Activated T-cell treated with anti-CD3 and anti-CD28 coated beads, Interleukin-2, amount 50 U/mL, for 48 hours (primary cell): Measurements from ENCODE around the gene RCE1.
A peak's percentile ranks its signal among the peaks of the same experiment; 100 is the strongest.

ENCODE experiments used
- DNase-seq, 2 experiments: peaks; one replicate each; pipeline ENCODE4 v3.0.0-alpha.2; 2020

RCE1 gene

DNA sequence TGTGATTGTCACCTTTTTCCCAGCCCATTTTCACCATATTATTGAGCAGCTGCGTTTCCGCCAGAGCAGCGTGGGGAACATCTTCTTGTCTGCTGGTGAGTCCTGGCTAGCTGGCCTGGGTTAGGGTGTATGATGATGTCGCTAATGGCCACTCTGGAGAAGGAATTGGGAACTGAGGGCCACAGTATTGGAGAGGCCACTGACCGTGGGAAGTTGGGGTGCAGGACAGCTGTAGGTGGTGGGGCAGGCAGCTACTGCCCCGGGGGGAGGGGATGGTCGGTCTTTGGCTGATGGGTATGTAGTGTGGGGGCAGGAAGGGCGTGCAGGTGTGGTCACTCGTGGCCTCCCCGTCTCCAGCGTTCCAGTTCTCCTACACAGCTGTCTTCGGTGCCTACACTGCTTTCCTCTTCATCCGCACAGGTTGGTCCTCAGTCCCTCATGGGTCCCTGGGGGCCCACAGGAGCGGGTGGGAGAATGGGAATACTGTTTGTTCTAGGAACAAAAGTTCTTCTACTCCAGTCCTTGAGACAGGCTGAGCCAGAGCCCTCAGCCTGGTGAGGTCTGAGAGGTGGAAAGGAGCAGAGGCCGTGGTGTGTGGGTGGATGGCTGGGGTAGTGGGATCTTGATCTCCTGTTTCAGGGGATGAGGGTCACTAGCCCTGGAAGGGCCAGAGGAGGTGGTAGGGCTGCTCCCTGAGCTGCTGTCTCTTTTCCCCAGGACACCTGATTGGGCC lies 2.1 kb downstream of the RCE1 start:
- DNase-seq = peak in 1 of 2 experiments; percentile 10

DNA sequence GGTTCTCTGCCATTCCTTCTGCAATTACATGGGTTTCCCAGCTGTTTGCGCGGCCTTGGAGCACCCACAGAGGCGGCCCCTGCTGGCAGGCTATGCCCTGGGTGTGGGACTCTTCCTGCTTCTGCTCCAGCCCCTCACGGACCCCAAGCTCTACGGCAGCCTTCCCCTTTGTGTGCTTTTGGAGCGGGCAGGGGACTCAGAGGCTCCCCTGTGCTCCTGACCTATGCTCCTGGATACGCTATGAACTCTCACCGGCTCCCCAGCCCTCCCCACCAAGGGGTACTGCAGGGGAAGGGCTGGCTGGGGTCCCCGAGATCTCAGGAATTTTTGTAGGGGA lies 2.6 kb downstream of the RCE1 start:
- peak in 1 of 2 experiments; percentile 12 for DNase-seq

DNA sequence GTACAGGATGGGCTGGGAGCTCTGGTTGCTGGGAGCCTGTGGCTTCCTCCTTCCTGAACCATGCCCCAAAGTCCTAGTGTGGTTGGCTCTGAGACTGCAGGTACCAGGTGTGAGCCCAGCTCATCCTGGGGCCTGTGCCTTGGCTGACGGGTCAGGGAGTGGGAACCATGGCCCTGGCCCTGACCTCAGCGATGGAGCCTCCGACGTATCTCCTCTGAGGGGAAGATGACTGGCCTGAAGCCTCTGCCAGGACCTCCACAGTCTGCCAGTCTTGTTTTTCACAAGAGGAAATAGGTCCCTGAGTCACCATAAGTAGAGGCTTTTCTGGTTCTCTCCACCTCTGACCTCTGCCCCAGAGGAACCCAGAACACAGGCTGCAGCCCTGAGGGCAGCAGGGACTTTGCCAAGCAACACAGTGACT lies 3.4 kb downstream of the RCE1 start:
- peak in 1 of 2 experiments; percentile 10 for DNase-seq

DNA sequence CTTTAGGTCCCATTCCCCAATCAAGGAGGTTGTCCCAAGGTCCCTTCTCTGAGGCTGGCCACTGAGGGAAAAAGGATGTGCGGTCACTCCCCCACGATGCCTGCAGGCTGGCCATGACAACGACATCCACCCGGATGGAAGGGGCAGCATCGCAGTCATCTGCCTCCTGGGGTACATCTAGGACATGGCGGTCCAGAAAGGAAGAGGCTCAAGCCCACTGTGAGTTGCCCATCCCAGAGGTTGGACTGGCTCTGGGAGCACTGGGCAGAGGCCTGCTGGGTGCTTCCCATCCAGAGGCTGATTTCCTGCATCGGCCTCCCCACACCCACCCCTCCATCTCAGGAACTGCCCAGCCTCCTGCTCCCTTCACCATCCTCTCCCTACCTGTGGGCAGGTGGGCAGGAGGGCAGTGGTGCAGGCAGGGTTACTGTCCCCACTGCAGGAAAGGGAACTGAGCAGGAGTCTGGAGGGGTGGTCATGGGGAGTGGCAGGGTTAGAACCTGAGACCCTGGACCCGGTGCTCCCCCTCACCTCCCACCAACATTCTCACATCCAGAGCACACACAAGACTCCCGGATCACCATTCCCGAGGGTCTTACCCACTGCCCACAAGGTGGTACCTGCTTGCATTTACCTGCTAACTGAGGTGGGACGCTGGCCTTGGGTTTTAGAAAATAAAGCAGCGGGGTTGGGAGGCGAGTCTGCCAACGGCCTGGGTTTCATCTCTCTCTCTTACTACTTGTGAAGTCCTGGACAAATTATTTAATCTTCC lies 4.4 kb downstream of the RCE1 start:
- no peak for DNase-seq

DNA sequence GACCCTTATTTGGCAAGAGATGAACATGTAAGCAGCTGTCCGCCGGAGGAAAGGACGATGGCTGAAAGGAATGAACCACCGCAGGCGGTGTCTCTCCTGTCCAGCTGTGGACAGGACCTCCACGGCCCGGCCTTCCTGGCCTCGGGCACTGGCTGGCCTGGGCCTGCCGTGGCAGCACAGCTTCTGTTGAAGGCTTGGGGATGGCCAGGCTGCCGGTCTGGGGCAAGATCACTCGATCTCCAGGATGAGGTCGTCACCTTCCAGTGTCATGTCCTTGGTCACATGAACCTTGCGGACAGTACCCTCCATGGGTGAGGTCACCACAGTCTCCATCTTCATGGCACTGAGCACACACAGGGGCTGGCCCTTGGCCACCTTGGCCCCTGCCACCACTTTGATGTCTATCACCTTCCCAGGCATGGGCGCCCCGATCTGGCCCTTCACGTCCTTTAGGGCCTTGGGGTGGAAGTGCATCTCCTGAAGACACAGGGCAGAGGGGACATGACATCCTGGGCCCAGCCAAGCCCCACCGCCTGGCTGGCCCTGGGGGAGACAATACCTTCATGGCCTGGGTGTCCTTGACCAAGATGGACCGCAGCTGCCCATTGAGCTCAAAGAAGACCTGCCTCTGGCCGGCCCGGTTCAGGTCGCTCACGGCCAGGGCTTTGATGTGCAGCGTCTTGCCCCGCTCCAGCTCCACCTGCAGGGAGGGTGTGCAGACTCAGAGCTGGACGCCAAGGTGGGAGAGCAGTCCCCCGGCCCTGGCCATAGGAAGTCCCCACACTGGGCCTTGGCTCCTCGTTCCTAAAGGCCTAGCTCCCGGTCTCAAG lies 5.6 kb downstream of the RCE1 start:
- no peak for DNase-seq

DNA sequence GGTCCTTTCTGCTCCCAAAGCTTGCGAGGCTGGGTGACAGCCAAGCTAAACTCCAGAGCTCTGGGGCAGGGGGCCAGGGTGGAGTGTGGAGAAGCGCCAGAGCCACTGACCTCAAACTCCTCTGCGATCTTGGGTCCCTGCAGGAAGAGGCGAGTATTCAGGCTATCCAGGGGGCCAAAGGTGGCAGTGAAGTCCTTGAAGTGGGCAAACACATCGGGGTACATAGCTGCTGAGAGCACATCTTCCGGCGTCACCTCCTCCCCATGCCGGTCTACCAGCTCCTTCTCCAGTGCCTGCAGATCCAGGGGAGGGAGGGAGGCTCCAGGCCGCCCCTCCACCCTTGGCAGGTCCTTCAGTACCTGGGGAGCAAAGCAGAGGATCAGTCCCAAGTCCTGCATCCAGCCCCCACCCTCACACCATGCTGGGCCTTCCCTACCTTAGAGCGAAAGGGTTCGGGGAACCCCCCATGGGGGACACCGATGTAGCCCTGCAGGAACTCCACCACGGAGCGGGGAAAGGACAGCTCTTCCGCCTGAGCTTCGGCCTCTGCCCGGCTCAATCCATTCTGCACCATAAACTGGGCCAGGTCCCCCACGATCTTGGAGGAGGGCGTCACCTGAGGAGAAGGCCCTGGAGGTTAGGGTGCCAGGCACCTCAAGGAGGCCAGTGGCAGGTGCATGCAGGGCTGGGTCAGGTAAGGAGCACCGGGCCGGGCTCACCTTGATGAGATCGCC lies 6.4 kb downstream of the RCE1 start:
- no peak for DNase-seq

DNA sequence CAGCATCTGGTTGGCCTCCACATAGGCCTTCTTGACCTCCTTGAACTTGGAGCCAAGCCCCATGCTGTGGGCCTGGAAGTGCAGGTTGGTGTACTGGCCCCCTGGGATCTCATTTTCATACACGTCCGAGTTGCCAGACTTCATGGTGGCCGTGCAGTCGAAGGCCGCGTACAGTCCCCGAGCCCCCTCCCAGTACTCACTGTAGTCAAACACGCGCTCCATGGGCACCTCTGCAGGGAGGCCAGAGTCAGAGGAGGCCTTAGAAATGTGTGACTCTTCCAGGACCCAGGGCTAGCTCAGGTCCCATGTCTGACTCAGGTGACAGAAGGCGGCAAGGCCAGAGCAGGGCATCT lies 7.0 kb downstream of the RCE1 start:
- no peak for DNase-seq

DNA sequence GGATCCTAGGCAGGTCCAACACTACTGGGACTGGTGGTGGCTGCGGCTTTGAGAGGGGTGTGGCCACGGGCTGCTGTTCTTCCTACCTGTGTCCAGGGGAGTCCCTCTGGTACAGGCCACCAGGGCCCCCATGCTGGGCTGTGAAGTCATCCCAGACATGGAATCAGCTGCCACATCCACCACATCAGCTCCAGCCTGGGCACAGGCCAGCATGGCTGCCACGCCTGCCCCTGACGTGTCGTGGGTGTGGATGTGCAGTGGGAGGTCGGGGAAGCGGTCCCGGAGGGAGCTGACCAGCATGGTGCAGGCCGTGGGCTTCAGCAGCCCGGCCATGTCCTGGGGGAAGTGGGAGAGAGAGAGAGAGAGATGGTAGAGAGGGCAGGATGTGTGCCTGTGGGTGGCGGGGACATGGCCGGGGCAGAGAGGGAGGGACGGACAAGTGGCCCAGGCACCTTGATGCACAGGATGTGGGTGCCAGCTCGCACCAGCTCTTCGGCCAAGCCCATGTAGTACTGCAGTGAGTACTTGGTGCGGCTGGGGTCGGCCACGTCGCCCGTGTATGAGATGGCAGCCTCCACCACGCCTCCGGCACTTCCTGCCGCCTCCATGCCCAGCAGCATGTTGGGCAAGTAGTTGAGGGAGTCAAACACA lies 7.5 kb downstream of the RCE1 start:
- no peak for DNase-seq

DNA sequence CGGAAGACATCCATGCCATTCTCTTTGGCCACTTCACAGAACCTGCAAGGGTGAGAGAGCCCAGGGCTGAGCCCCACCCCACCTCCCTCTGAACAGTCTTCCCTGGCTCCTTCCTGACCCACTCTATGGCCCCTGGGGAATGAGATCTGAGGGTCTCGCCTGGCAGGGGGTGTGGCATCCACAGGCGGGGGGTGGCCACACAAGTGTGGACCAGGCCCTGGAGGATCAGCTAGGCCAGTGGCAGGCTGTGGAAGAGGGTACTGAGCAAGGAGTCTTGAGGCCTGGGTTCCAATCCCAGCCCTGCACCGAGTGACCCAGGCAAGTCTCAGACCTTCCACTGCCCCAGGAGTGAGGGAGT lies 8.0 kb downstream of the RCE1 start:
- DNase-seq = no peak

DNA sequence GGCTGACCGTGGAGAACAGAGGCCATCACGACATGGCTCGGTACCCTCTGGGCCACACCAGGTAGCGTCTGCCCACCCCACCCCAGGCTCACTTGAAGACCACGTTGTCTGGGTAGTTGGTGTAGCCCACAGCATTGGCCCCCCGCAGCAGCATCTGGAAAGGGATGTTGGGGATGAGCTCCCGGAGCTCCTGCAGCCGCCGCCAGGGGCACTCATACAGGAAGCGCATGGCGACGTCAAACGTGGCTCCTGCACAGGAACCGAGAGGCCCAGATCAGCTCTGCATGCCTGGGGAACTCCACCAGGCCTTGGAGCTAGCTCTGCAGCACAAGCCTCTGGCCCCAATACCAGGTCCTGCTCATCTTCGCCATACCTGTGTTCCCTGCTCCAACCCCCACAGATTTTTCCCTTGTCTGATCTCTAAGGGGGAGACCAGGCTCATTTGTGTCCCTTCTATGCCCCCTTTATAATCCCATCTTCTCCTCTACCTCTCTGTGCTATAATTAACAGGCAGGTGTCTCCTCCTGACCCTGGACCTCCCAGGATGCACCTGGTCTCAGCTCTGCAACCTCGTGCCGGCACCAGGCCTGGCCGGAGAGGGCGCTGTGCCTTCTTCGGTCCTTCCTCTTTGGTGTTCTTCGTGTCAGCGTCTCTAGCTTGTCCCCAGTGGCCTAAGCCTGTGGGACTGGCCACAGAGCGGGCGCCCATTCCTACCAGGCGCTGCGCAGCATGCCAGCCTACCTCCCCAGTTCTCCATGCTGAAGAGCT lies 8.6 kb downstream of the RCE1 start:
- peak in 1 of 2 experiments; percentile 51 for DNase-seq

DNA sequence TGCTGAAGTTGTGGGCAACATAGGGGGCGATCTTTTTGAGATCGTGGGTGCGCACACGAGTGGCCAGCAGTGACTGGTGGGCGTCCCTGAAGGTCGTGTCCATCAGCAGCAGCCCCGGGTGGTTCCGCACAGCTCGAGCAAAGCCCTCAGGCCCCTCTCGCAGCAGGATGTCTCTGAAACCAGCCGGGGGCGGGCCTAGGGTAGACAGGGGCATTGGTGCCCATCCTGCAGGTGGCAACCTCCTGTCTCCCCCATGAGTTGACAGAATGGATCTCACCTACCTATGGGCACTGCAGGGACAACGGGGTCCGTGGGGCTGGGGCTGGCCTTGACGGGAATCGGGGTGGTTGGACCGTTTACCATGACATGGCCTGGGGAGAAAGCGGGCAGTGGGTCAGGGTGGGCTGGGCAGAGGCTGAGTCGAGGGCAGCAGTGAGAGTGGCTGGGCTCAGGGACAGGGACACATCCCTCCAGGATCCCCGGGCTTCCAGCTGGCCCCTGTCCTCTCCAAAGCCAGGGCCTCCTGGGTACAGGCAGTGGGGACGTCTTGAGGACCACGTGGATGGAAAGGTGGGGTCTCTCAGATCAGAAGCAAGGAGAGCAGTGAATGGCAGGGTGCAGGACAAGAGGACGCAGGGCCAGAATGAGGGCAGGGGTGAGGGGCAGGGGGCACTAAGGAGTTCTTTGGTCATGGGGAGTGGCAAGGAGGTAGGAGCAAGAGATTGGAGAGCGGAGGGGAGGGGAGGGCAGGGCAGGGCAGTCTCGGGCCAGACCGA lies 9.4 kb downstream of the RCE1 start:
- DNase-seq = no peak

DNA sequence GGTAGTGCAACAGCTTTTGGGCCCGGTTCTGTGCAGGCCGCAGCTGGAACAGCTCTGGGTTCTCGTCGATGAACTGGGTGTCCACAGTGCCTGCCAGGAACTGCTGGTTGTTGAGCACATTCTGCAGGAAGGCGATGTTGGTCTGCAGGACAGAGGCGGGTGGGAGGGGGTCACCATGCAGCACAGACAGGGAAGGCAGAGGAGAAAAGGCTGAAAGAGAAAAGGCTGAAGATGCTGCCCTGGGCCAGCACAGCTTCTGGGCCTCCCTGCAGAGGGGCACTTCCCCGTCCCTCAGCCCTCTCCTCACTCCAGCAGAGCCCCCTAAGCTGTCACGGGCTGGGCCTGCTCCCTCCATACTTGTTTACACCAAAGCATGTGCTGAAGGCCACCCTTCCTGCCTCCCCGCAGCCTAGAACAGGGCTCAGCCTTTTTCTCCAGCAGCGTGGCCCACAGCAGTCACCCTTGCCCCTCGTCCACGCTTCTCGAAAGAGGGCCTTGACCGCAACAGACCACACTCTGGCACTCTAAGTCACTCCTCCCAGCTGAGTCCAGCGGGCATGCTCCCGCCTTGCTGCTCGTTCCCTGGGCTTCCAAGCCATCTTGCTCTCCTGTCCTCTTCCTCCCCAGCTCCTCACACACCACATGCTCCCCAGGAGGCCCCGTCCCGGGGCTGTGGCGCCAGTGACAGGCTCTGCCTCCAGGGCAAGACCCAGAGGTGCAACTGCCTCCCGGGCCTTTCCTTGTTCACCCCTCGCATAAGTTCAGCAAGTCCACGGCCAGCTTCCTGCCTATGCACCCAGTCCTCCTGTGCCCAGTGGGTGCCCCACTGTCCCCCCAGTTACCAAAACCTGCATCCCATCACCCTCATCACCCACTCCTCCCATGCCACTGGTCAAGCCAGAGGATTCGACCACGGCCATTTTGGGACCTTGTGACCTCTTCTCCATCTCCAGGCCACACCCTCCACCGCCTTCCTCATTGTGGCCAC lies 10.3 kb downstream of the RCE1 start:
- no peak for DNase-seq

DNA sequence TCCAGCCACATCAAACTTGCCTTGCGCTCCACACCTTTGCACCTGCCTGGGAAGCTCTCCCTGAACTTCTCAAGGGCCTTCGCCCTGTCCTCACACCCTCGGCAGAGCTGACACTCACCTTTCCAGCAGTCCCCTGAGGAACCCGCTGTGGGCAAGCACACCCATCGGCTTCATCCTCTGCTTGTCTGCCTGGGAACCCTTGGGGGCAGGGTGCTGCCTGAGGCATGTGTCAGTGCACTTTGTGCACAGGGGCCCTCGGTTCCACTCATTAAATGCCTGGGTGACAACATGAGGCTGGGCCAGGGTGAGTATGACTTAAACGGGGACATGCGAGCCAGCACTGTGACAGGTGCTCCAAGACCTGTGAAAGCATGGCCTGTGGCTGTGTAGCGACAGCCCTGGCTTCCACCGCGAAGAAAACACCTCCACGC lies 11.0 kb downstream of the RCE1 start:
- DNase-seq = no peak

DNA sequence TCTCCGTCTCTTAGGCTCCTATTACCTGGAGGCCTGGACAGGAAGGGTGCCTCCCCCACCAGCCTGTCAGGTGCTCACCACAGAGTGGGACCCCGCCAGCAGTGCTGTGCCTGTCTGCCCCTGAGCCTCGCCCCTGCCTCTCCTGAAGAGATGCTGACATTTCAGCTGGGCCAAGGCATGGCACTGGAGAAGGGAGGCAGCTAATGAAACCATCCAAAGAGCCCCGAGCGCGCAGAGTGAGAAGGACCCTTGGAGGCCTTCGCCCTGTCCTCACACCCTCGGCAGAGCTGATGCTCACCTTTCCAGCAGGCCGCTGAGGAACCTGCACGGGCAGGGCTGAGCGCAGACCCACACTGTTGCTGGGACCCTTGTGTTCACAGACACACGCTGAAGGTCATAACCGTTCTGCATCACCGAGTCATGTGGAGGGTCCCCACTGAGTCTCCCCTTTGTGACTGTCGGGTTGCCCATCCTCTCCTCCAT lies 11.5 kb downstream of the RCE1 start:
- no peak for DNase-seq

DNA sequence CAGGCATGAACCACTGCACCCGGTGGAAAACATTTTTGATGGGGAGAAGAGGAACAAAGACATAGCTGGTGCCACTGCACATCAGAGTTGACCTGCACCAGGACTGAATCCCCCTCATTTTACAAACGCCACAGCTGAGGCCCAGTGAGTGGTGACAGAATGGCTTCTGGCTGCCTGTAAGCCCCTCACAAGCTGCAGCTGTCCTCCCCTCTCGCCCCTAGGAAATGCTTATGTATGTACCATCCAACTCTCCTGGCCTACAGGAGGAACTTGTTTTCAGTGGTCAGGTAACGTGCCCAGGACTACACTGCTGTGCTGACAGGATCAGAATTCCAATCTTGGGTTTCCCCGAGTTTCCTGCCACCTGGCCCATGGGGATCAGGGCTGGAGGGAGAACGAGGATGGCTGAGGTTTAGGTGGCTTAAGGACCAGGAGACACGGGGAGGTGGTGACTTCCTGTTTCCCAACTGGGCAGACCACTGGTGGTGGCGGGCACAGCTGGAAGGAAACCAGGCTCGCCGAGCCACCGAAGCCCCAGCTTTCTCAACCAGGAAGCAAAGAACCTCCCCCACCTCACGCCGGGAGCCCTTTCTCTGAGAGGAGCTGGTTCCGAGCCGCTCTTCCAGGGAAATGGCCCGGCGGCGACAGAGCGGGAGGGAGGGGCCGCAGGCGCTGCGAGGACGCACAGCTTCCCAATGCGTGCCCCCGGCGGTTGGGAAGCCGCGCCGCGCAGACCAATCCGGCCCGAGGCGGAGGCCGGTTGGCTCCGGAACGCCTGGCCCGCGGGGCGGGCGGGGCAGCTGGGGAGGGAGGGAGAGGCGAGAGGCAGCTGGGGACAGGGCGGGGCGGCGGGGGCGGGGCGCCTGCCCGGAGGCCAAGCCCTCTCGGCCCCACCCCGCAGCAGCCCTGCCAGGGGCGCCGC lies 12.6 kb downstream of the RCE1 start:
- DNase-seq = peak; percentile 86 to 90

DNA sequence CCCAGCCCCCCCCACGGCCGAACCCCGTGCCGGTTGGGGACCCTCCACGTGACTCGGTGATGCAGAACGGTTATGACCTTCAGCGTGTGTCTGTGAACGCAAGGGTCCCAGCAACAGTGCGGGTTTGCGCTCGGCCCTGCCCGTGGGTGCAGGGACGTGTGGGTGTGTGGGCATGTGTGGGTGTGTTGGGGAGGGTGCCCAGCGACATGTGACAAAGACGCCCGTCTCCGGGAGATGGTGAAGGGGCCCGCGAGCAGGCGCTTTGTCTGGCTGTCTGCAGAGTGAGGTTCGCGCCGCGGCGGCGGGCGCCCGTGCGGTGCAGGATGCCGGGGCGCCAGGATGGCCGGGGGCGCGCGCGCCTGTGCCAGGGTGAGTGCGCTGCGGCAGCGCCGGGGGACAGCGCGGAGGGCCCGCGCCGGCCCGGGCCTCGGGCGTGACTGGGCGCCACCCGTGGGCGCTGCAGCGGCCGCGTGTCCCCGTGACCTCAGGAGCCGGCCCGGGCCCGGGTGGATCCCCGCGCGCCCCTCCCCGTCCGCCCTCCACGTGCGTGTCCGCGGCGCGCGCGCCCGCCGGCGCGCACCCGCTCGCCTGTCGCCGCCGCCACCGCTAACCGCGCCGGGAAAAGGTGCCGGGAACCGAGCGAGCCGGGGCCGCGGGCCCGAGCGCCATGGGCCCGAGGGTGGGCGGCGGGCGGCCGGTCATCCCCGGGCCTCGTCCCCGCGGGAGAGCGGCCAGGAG lies 13.4 kb downstream of the RCE1 start, which contains the start of gene LRFN4:
Gene LRFN4 (plus strand): TSS at position 569 of the 738 bp plus-strand sequence. CDS start 681 bp downstream, outside the sequence.
- DNase-seq = no peak

DNA sequence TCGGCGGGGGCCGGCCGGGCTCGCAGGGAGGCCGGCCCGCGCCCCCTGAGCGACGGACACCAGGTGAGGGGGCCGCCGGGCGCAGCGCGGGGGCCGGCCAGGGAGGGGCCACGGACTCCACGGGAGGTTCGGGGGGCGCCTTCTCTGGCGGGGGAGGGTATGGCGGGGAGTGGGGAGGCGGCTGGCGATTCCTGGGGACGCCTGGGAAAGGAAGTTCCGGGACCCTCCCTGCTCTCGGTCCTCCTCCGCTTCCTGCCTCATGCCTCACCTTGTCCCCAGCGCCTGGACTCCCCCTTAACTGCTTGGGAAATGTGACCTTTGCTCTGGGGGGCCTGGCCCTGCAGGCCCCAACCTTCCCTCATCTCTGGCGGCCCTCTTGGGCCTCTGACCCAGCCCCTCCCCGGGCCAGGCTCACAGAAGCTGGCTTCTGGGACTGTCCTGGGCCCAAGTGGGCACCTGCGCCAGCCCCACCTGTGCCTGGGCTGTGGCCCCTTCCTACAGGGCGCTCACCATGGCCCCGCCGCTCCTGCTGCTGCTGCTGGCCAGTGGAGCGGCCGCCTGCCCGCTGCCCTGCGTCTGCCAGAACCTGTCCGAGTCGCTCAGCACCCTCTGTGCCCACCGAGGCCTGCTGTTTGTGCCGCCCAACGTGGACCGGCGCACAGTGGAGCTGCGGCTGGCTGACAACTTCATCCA lies 14.1 kb downstream of the RCE1 start:
- DNase-seq = no peak
